CD4-positive, alpha-beta T cell treated with Interleukin-10 for 1 hour (primary cell): Measurements from ENCODE around the gene SLC45A2.
"Not testable (repeated sequence)": the region's sequence is repeated elsewhere in the genome, so short reads cannot be mapped to it uniquely, and the experiment has no call there.

Experiments used
- DNase-seq: peaks from one replicate; pipeline ENCODE4 v3.0.0-alpha.2; 2020

The SLC45A2 gene

GRCh38 chr5:33906248-33906647 lies 78.2 kb downstream of the SLC45A2 start:
- DNase-seq = not testable (repeated sequence)

- DNase-seq = no peak
These were observed 79.1 kb downstream of the SLC45A2 start for GRCh38 chr5:33905381-33905780.

DNA sequence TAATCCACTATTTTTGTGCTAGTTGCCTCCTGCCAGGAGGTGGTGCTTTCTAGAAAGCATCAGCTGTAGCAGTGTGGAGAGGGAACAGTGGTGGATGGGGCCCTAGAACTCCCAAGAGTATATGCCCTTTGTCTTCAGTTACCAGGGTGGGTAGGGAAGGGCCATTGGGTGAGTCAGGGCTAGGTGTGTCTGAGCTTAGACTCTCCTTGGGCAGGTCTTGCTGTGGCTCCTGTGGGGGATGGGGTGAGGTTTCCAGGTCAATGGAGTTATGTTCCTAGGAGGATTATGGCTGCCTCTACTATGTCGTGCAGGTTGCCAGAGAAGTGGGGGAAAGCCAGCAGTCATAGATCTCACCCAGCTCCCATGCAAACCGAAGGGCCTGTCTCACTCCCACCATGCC lies 81.4 kb downstream of the SLC45A2 start:
- DNase-seq = no peak

GRCh38 chr5:33901156-33901555 lies 83.3 kb downstream of the SLC45A2 start:
- DNase-seq = no peak
